ENCODE results near the gene CDX1. TPM values are rescaled to one million over a fixed set of nuclear protein-coding genes. Genes with fewer than 3 reads are reported as not detected.

The CDX1 gene
- polyA plus RNA-seq, 4 donors: 205 to 308 (median 228) TPM

DNA sequence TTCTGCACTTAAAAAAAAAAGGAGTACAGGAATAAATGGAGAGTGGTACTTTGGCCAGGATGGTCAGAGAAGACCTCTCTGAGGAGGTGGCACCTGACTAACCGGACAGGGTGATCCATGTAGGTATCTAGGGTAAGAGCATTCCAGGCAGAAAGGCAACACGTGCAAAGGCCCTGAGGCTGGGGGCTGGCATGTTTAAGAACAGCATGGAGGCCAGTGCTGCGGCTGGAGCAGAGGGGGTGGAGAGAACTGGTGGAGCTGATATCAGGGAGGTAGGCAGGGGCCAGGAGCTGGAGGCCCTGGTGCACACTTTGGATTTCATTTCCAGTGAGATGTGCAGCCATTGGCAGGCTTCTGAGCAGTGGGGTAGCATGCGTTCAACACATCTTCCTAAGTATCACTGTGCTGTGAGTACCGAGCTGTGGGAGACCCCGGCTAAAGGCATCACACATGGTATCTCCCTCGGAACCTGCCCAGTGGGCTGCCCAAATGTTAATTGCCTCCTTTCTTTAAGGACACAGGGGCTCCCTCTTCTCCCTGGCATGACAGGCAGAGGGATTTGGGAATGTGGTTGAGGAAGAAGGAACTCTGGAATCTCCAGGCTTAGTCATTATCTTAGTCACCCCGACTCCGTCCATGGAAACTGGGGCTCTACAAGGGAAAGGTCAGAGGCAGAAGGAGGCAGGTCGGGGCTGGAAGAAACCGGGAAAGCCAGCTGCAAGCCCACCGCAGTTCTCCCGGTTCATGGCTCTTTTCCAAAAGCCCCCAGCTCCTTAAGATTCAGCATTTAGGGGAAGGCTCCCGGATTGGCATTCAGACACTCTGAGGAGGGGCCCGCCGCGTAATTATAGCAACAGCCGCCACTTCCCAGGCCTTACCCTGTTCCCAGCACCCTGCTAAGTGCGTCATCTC lies 41.9 kb downstream of the CDX1 start:
- DNase-seq (peak in 1 of 2 donors; percentile 55), FAIRE-seq (no peak)
- 48 to 64% (median 50%) methylated on average over 19 of the region's 19 CpGs for WGBS, 3 donors
- peaks cover 0 to 37% (median 10%) of the 10 kb centered on the region in 3 donors for H3K4me1 ChIP-seq (ENCODE audit: control insufficient read depth in 3 of 3, insufficient read depth in 2 of 3, low read depth in 1 of 3, low read length in 2 of 3)
- no peaks in the 10 kb centered on the region for H3K27me3 ChIP-seq (ENCODE audit: control insufficient read depth in 3 of 3, insufficient read depth in 3 of 3, low read length in 3 of 3)
- H3K27ac ChIP-seq (ENCODE audit: low read depth in 1 of 3, low read length in 2 of 3): peak overlapping the region in 1 of 3 donors; percentile 71
- H3K9me3 ChIP-seq (ENCODE audit: control insufficient read depth in 2 of 2, insufficient read depth in 1 of 2, low read depth in 1 of 2, low read length in 1 of 2): no peaks in the 10 kb centered on the region
- H3K36me3 ChIP-seq (ENCODE audit: control insufficient read depth in 3 of 3, insufficient read depth in 2 of 3, low read depth in 1 of 3, low read length in 3 of 3): peaks cover 0 to 47% (median 0%) of the 10 kb centered on the region in 3 donors
- no peak overlapping the region for H3K4me3 ChIP-seq (ENCODE audit: low read depth in 1 of 3, low read length in 3 of 3)

DNA sequence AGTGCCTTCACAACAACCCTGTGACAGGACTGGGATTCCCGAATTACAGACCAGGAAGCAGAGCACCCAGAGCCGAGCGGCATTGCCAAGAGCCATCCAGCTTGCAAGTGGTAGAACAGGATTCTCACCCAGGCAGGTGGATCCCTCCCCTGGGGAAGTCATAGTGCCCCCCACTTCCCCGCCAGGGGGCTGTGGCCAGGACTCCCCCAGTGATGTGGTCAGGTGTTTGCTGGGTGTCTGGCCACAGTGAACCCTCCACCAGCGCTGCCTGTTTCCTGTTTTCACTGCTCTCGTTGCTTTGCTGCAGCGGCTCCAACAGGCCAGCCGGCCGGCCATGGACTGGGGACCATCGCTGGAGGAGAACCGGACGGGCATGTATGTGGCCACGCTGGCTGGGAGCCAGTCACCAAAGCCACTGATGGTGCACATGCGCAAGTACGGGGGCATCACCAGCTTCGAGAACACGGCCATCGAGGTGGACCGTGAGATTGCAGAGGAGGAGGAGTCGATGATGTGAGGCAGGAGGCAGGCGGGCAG lies 42.6 kb downstream of the CDX1 start:
- FAIRE-seq (no peak), DNase-seq (peak; percentile 23 to 71)
- Histone ChIP-seq H3K4me3 (ENCODE audit: low read depth in 1 of 3, low read length in 3 of 3) (no peak overlapping the region), H3K36me3 (ENCODE audit: control insufficient read depth in 3 of 3, insufficient read depth in 2 of 3, low read depth in 1 of 3, low read length in 3 of 3) (peaks cover 0 to 44% (median 0%) of the 10 kb centered on the region in 3 donors), H3K27me3 (ENCODE audit: control insufficient read depth in 3 of 3, insufficient read depth in 3 of 3, low read length in 3 of 3) (no peaks in the 10 kb centered on the region), H3K4me1 (ENCODE audit: control insufficient read depth in 3 of 3, insufficient read depth in 2 of 3, low read depth in 1 of 3, low read length in 2 of 3) (peaks cover 0 to 37% (median 10%) of the 10 kb centered on the region in 3 donors), H3K27ac (ENCODE audit: low read depth in 1 of 3, low read length in 2 of 3) (peak overlapping the region in 1 of 3 donors; percentile 71), H3K9me3 (ENCODE audit: control insufficient read depth in 2 of 2, insufficient read depth in 1 of 2, low read depth in 1 of 2, low read length in 1 of 2) (no peaks in the 10 kb centered on the region)
- 47 to 53% (median 47%) methylated on average over 21 of the region's 21 CpGs for WGBS, 3 donors

- FAIRE-seq (no peak), DNase-seq (peak in 1 of 2 donors; percentile 23)
- WGBS, 3 donors: 58 to 72% (median 70%) methylated on average over 6 of the region's 6 CpGs
- Histone ChIP-seq H3K4me3 (ENCODE audit: low read depth in 1 of 3, low read length in 3 of 3) (no peak overlapping the region), H3K4me1 (ENCODE audit: control insufficient read depth in 3 of 3, insufficient read depth in 2 of 3, low read depth in 1 of 3, low read length in 2 of 3) (peaks cover 0 to 40% (median 10%) of the 10 kb centered on the region in 3 donors), H3K27ac (ENCODE audit: low read depth in 1 of 3, low read length in 2 of 3) (peak overlapping the region in 2 of 3 donors; percentile 40 to 80), H3K36me3 (ENCODE audit: control insufficient read depth in 3 of 3, insufficient read depth in 2 of 3, low read depth in 1 of 3, low read length in 3 of 3) (peaks cover 0 to 37% (median 0%) of the 10 kb centered on the region in 3 donors), H3K27me3 (ENCODE audit: control insufficient read depth in 3 of 3, insufficient read depth in 3 of 3, low read length in 3 of 3) (no peaks in the 10 kb centered on the region), H3K9me3 (ENCODE audit: control insufficient read depth in 2 of 2, insufficient read depth in 1 of 2, low read depth in 1 of 2, low read length in 1 of 2) (no peaks in the 10 kb centered on the region)
Observed at GRCh38 chr5:150210644-150211043, 44.1 kb downstream of the CDX1 start.

GRCh38 chr5:150211156-150212030 lies 44.8 kb downstream of the CDX1 start:
- H3K4me3 ChIP-seq (ENCODE audit: low read depth in 1 of 3, low read length in 3 of 3): no peak overlapping the region
- FAIRE-seq (no peak), DNase-seq (peak; percentile 72 to 81)
- H3K36me3 ChIP-seq (ENCODE audit: control insufficient read depth in 3 of 3, insufficient read depth in 2 of 3, low read depth in 1 of 3, low read length in 3 of 3): peaks cover 0 to 30% (median 0%) of the 10 kb centered on the region in 3 donors
- no peaks in the 10 kb centered on the region for H3K27me3 ChIP-seq (ENCODE audit: control insufficient read depth in 3 of 3, insufficient read depth in 3 of 3, low read length in 3 of 3)
- 21 to 62% (median 43%) methylated on average over 15 of the region's 15 CpGs for WGBS, 3 donors
- H3K27ac ChIP-seq (ENCODE audit: low read depth in 1 of 3, low read length in 2 of 3): peak overlapping the region; percentile 34 to 80 (median 40)
- H3K9me3 ChIP-seq (ENCODE audit: control insufficient read depth in 2 of 2, insufficient read depth in 1 of 2, low read depth in 1 of 2, low read length in 1 of 2): no peaks in the 10 kb centered on the region
- peaks cover 0 to 48% (median 10%) of the 10 kb centered on the region in 3 donors for H3K4me1 ChIP-seq (ENCODE audit: control insufficient read depth in 3 of 3, insufficient read depth in 2 of 3, low read depth in 1 of 3, low read length in 2 of 3)

DNA sequence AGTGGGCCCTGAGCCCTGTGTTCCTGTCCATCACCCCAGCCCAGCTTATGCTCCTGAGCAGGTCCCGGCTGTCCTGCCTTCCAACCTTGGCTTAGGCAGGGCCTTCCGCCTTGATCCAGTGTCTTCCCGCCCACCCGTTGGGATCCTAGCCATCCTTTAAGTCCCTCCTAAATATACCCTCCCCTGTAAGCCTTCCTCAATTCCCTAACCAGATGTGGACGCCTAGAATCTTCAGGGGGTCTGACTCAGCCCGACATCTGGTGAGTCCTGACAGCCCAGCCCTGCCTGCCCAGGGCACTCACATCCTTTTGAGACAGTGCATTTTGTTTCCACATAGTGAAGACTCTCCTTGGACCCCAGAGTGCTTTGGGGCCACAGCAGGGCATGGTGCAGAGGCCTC lies 47.0 kb downstream of the CDX1 start:
- DNase-seq (no peak), FAIRE-seq (no peak)
- H3K27ac ChIP-seq (ENCODE audit: low read depth in 1 of 3, low read length in 2 of 3): peak overlapping the region in 1 of 3 donors; percentile 3
- no peaks in the 10 kb centered on the region for H3K27me3 ChIP-seq (ENCODE audit: control insufficient read depth in 3 of 3, insufficient read depth in 3 of 3, low read length in 3 of 3)
- H3K4me1 ChIP-seq (ENCODE audit: control insufficient read depth in 3 of 3, insufficient read depth in 2 of 3, low read depth in 1 of 3, low read length in 2 of 3): peaks cover 4 to 62% (median 10%) of the 10 kb centered on the region in 3 donors
- 79 to 97% (median 91%) methylated on average over 6 of the region's 6 CpGs for WGBS, 3 donors
- H3K36me3 ChIP-seq (ENCODE audit: control insufficient read depth in 3 of 3, insufficient read depth in 2 of 3, low read depth in 1 of 3, low read length in 3 of 3): peaks cover 0 to 21% (median 0%) of the 10 kb centered on the region in 3 donors
- H3K9me3 ChIP-seq (ENCODE audit: control insufficient read depth in 2 of 2, insufficient read depth in 1 of 2, low read depth in 1 of 2, low read length in 1 of 2): no peaks in the 10 kb centered on the region
- H3K4me3 ChIP-seq (ENCODE audit: low read depth in 1 of 3, low read length in 3 of 3): no peak overlapping the region

DNA sequence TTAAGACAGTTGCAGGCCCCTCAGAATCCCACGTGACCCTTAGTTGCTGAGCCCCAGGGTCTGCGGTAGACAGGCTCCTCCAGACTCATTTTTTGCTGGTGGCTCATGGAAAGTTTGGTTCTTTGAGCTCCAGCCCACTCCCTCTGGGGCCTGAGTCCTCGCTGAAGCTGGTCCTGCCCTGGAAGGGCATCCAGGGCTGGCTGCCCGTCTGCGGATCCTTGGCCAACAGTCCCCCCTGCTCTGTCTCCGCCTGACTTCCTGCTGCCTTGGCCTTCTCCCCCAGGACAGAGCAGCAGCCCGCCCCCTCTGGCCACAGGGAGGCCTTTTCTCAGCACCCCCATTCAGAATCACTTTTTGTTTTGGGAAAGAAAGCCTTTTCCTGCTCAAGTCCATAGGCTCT lies 47.7 kb downstream of the CDX1 start:
- DNase-seq (no peak), FAIRE-seq (no peak)
- Histone ChIP-seq H3K36me3 (ENCODE audit: control insufficient read depth in 3 of 3, insufficient read depth in 2 of 3, low read depth in 1 of 3, low read length in 3 of 3) (peaks cover 0 to 16% (median 0%) of the 10 kb centered on the region in 3 donors), H3K27ac (ENCODE audit: low read depth in 1 of 3, low read length in 2 of 3) (no peak overlapping the region), H3K27me3 (ENCODE audit: control insufficient read depth in 3 of 3, insufficient read depth in 3 of 3, low read length in 3 of 3) (no peaks in the 10 kb centered on the region), H3K4me1 (ENCODE audit: control insufficient read depth in 3 of 3, insufficient read depth in 2 of 3, low read depth in 1 of 3, low read length in 2 of 3) (peaks cover 4 to 56% (median 5%) of the 10 kb centered on the region in 3 donors), H3K4me3 (ENCODE audit: low read depth in 1 of 3, low read length in 3 of 3) (no peak overlapping the region), H3K9me3 (ENCODE audit: control insufficient read depth in 2 of 2, insufficient read depth in 1 of 2, low read depth in 1 of 2, low read length in 1 of 2) (no peaks in the 10 kb centered on the region)
- WGBS, 3 donors: 68 to 90% (median 83%) methylated on average over 7 of the region's 7 CpGs

- no peak overlapping the region for H3K4me3 ChIP-seq (ENCODE audit: low read depth in 1 of 3, low read length in 3 of 3)
- peak overlapping the region in 2 of 3 donors; percentile 37 to 43 for H3K27ac ChIP-seq (ENCODE audit: low read depth in 1 of 3, low read length in 2 of 3)
- no peak for FAIRE-seq
- H3K9me3 ChIP-seq (ENCODE audit: control insufficient read depth in 2 of 2, insufficient read depth in 1 of 2, low read depth in 1 of 2, low read length in 1 of 2): no peaks in the 10 kb centered on the region
- peaks cover 2 to 36% (median 4%) of the 10 kb centered on the region in 3 donors for H3K4me1 ChIP-seq (ENCODE audit: control insufficient read depth in 3 of 3, insufficient read depth in 2 of 3, low read depth in 1 of 3, low read length in 2 of 3)
- H3K36me3 ChIP-seq (ENCODE audit: control insufficient read depth in 3 of 3, insufficient read depth in 2 of 3, low read depth in 1 of 3, low read length in 3 of 3): peaks cover 0 to 7% (median 0%) of the 10 kb centered on the region in 3 donors
- WGBS, 3 donors: 17 to 55% (median 37%) methylated on average over 10 of the region's 10 CpGs
- peak; percentile 71 to 84 for DNase-seq
- no peaks in the 10 kb centered on the region for H3K27me3 ChIP-seq (ENCODE audit: control insufficient read depth in 3 of 3, insufficient read depth in 3 of 3, low read length in 3 of 3)
Observed at GRCh38 chr5:150215979-150216944, 49.7 kb downstream of the CDX1 start.
